Measurements from ENCODE around the gene GSTM5. TPM values are rescaled to one million over a fixed set of nuclear protein-coding genes. Genes with fewer than 3 reads are reported as not detected.
"Not testable (repeated sequence)": the region's sequence is repeated elsewhere in the genome, so short reads cannot be mapped to it uniquely, and the experiment has no call there.

The GSTM5 gene
- total and polyA plus RNA-seq, 7 experiments from 2014 or later, result 0.42 to 0.81 TPM; not detected in 5

- no peaks in the 10 kb centered on the region for H3K36me3 ChIP-seq (ENCODE audit: control insufficient read depth in 2 of 3, insufficient read depth in 3 of 3, low read length in 3 of 3)
- Mint-ChIP-seq H3K36me3 (peaks cover 8 to 54% (median 24%) of the 10 kb centered on the region in 5 donors), H3K27ac (no peak overlapping the region), H3K4me1 (peaks cover 0 to 1% (median 0%) of the 10 kb centered on the region in 7 donors), H3K27me3 (peaks cover 0 to 12% (median 0%) of the 10 kb centered on the region in 5 donors), H3K4me3 (no peak overlapping the region), H3K9me3 (peaks cover 4 to 40% (median 16%) of the 10 kb centered on the region in 11 donors)
- intact Hi-C loops (cut with micrococcal nuclease), result loop anchor here in 1 of 2 donors (5.0 kb wide), 1 partner anchor 38 kb away; the partner anchor contains the start of gene GSTM2
- H3K9me3 ChIP-seq (ENCODE audit: control insufficient read depth in 2 of 3, low read length in 3 of 3), result no peaks in the 10 kb centered on the region
- no peak overlapping the region for H3K4me3 ChIP-seq (ENCODE audit: low read length)
- ChIA-PET POLR2A (no interaction called here), CTCF (interaction anchor here (0.9 kb wide), 1 partner anchor 69 kb away, joined by 3 read pairs; no protein-coding TSS in a partner anchor)
- no peaks in the 10 kb centered on the region for H3K4me1 ChIP-seq (ENCODE audit: control insufficient read depth in 2 of 2, insufficient read depth in 2 of 2, low read length in 2 of 2)
- ATAC-seq, result no peak
- no peak for DNase-seq
- H3K27ac ChIP-seq (ENCODE audit: low read depth, low read length), result no peak overlapping the region
- no peaks in the 10 kb centered on the region for H3K27me3 ChIP-seq (ENCODE audit: control insufficient read depth in 2 of 2, insufficient read depth in 2 of 2, low read length in 2 of 2)
Measured at GRCh38 chr1:109705411-109705810, 6.6 kb upstream of the GSTM5 start.

- CTCF ChIA-PET; H3K4me1 Mint-ChIP-seq; H3K4me3 Mint-ChIP-seq; POLR2A ChIA-PET; H3K27me3 ChIP-seq (ENCODE audit: control insufficient read depth in 2 of 2, insufficient read depth in 2 of 2, low read length in 2 of 2); ATAC-seq; H3K27ac Mint-ChIP-seq; DNase-seq; H3K4me1 ChIP-seq (ENCODE audit: control insufficient read depth in 2 of 2, insufficient read depth in 2 of 2, low read length in 2 of 2); H3K9me3 ChIP-seq (ENCODE audit: control insufficient read depth in 2 of 3, low read length in 3 of 3); H3K4me3 ChIP-seq (ENCODE audit: low read length); H3K36me3 ChIP-seq (ENCODE audit: control insufficient read depth in 2 of 3, insufficient read depth in 3 of 3, low read length in 3 of 3); H3K27ac ChIP-seq (ENCODE audit: low read depth, low read length): not testable (repeated sequence)
- H3K9me3 Mint-ChIP-seq, result peaks cover 4 to 32% (median 13%) of the 10 kb centered on the region in 11 donors
- intact Hi-C loops (cut with micrococcal nuclease), result loop anchor here in 1 of 2 donors (5.0 kb wide), 1 partner anchor 42 kb away; the partner anchor contains the start of gene GSTM2
- H3K36me3 Mint-ChIP-seq, result peaks cover 7 to 45% (median 20%) of the 10 kb centered on the region in 5 donors
- peaks cover 5 to 14% (median 6%) of the 10 kb centered on the region in 5 donors for H3K27me3 Mint-ChIP-seq
Measured at GRCh38 chr1:109708949-109709348, 3.1 kb upstream of the GSTM5 start.

- H3K36me3 ChIP-seq (ENCODE audit: control insufficient read depth in 2 of 3, insufficient read depth in 3 of 3, low read length in 3 of 3); H3K4me1 Mint-ChIP-seq; H3K4me3 ChIP-seq (ENCODE audit: low read length); H3K27ac Mint-ChIP-seq; DNase-seq; CTCF ChIA-PET; H3K4me1 ChIP-seq (ENCODE audit: control insufficient read depth in 2 of 2, insufficient read depth in 2 of 2, low read length in 2 of 2); H3K27ac ChIP-seq (ENCODE audit: low read depth, low read length); ATAC-seq; H3K4me3 Mint-ChIP-seq; H3K9me3 ChIP-seq (ENCODE audit: control insufficient read depth in 2 of 3, low read length in 3 of 3); H3K27me3 ChIP-seq (ENCODE audit: control insufficient read depth in 2 of 2, insufficient read depth in 2 of 2, low read length in 2 of 2): not testable (repeated sequence)
- Mint-ChIP-seq H3K36me3 (peaks cover 7 to 37% (median 12%) of the 10 kb centered on the region in 5 donors), H3K27me3 (peaks cover 12 to 15% (median 13%) of the 10 kb centered on the region in 5 donors), H3K9me3 (peaks cover 4 to 25% (median 11%) of the 10 kb centered on the region in 11 donors)
- intact Hi-C loops (cut with micrococcal nuclease), result loop anchor here in 1 of 2 donors (5.0 kb wide), 1 partner anchor 43 kb away; the partner anchor contains the start of gene GSTM2
- POLR2A ChIA-PET, result interaction anchor here (0.6 kb wide), 1 partner anchor 38 kb away, joined by 5 read pairs; no protein-coding TSS in a partner anchor
Measured at GRCh38 chr1:109709822-109710221, 2.2 kb upstream of the GSTM5 start.

- no peaks in the 10 kb centered on the region for H3K36me3 ChIP-seq (ENCODE audit: control insufficient read depth in 2 of 3, insufficient read depth in 3 of 3, low read length in 3 of 3)
- H3K36me3 Mint-ChIP-seq, result peaks cover 7 to 25% (median 13%) of the 10 kb centered on the region in 5 donors
- H3K4me1 Mint-ChIP-seq, result peaks cover 0 to 3% (median 0%) of the 10 kb centered on the region in 7 donors
- no peaks in the 10 kb centered on the region for H3K9me3 ChIP-seq (ENCODE audit: control insufficient read depth in 2 of 3, low read length in 3 of 3)
- no peaks in the 10 kb centered on the region for H3K4me1 ChIP-seq (ENCODE audit: control insufficient read depth in 2 of 2, insufficient read depth in 2 of 2, low read length in 2 of 2)
- H3K4me3 ChIP-seq (ENCODE audit: low read length), result no peak overlapping the region
- intact Hi-C loops (cut with micrococcal nuclease), result no loop called here
- no peak overlapping the region for H3K27ac ChIP-seq (ENCODE audit: low read depth, low read length)
- H3K27me3 Mint-ChIP-seq, result peaks cover 18 to 21% (median 18%) of the 10 kb centered on the region in 5 donors
- ATAC-seq, result no peak
- H3K9me3 Mint-ChIP-seq, result peaks cover 4 to 24% (median 11%) of the 10 kb centered on the region in 11 donors
- H3K27ac Mint-ChIP-seq, result peak overlapping the region in 1 of 9 donors; percentile 36
- ChIA-PET POLR2A (no interaction called here), CTCF (interaction anchor here (0.6 kb wide), 2 partner anchors 56 to 410 kb away, joined by 3 to 8 read pairs; no protein-coding TSS in a partner anchor)
- no peak for DNase-seq
- H3K27me3 ChIP-seq (ENCODE audit: control insufficient read depth in 2 of 2, insufficient read depth in 2 of 2, low read length in 2 of 2), result no peaks in the 10 kb centered on the region
- H3K4me3 Mint-ChIP-seq, result peak overlapping the region in 5 of 10 donors; percentile 27 to 69 (median 49)
Measured at GRCh38 chr1:109712321-109712864, 342 bp downstream of the GSTM5 start.

GRCh38 chr1:109713636-109714035, 1.6 kb downstream of the GSTM5 start:
- no peak overlapping the region for H3K4me3 Mint-ChIP-seq
- H3K27me3 ChIP-seq (ENCODE audit: control insufficient read depth in 2 of 2, insufficient read depth in 2 of 2, low read length in 2 of 2), result no peaks in the 10 kb centered on the region
- no peaks in the 10 kb centered on the region for H3K4me1 ChIP-seq (ENCODE audit: control insufficient read depth in 2 of 2, insufficient read depth in 2 of 2, low read length in 2 of 2)
- ChIA-PET CTCF (no interaction called here), POLR2A (no interaction called here)
- ATAC-seq (no peak), DNase-seq (no peak)
- H3K27ac Mint-ChIP-seq, result no peak overlapping the region
- H3K27ac ChIP-seq (ENCODE audit: low read depth, low read length), result no peak overlapping the region
- H3K36me3 ChIP-seq (ENCODE audit: control insufficient read depth in 2 of 3, insufficient read depth in 3 of 3, low read length in 3 of 3), result no peaks in the 10 kb centered on the region
- no peak overlapping the region for H3K4me3 ChIP-seq (ENCODE audit: low read length)
- no peaks in the 10 kb centered on the region for H3K9me3 ChIP-seq (ENCODE audit: control insufficient read depth in 2 of 3, low read length in 3 of 3)
- peaks cover 0 to 3% (median 0%) of the 10 kb centered on the region in 7 donors for H3K4me1 Mint-ChIP-seq
- peaks cover 18 to 30% (median 18%) of the 10 kb centered on the region in 5 donors for H3K27me3 Mint-ChIP-seq
- H3K9me3 Mint-ChIP-seq, result peaks cover 0 to 11% (median 7%) of the 10 kb centered on the region in 11 donors
- H3K36me3 Mint-ChIP-seq, result peaks cover 4 to 14% (median 6%) of the 10 kb centered on the region in 5 donors
- intact Hi-C loops (cut with micrococcal nuclease), result no loop called here

- H3K27ac Mint-ChIP-seq, result no peak overlapping the region
- intact Hi-C loops (cut with micrococcal nuclease), result no loop called here
Measured at GRCh38 chr1:109714661-109715372, 2.8 kb downstream of the GSTM5 start.

More at GRCh38 chr1:109714661-109715372, 2.8 kb downstream of the GSTM5 start:
- H3K4me1 Mint-ChIP-seq, result peaks cover 0 to 3% (median 0%) of the 10 kb centered on the region in 7 donors
- no peak for DNase-seq
- ATAC-seq, result no peak
- H3K4me3 Mint-ChIP-seq, result no peak overlapping the region
- H3K9me3 ChIP-seq (ENCODE audit: control insufficient read depth in 2 of 3, low read length in 3 of 3), result no peaks in the 10 kb centered on the region
- H3K4me1 ChIP-seq (ENCODE audit: control insufficient read depth in 2 of 2, insufficient read depth in 2 of 2, low read length in 2 of 2), result no peaks in the 10 kb centered on the region
- H3K36me3 Mint-ChIP-seq, result peaks cover 0 to 5% (median 0%) of the 10 kb centered on the region in 5 donors
- H3K27me3 ChIP-seq (ENCODE audit: control insufficient read depth in 2 of 2, insufficient read depth in 2 of 2, low read length in 2 of 2), result no peaks in the 10 kb centered on the region
- POLR2A ChIA-PET, result no interaction called here
- H3K4me3 ChIP-seq (ENCODE audit: low read length), result no peak overlapping the region
- peaks cover 18 to 30% (median 18%) of the 10 kb centered on the region in 5 donors for H3K27me3 Mint-ChIP-seq
- CTCF ChIA-PET, result no interaction called here
- H3K9me3 Mint-ChIP-seq, result no peaks in the 10 kb centered on the region
- no peaks in the 10 kb centered on the region for H3K36me3 ChIP-seq (ENCODE audit: control insufficient read depth in 2 of 3, insufficient read depth in 3 of 3, low read length in 3 of 3)
- no peak overlapping the region for H3K27ac ChIP-seq (ENCODE audit: low read depth, low read length)
